HG03520 (cell line): ENCODE results near the gene RAC3.

ENCODE experiments used
- ATAC-seq: cut with Tn5 transposase; IDR thresholded peaks from one replicate; pipeline ENCODE4 v1.9.1; 2021; ENCODE audit warnings: mild to moderate bottlenecking, moderate library complexity; ENCODE audit not compliant: unreplicated experiment

Gene RAC3

GRCh38 chr17:82011617-82012187 lies 19.8 kb upstream of the RAC3 start:
- no peak for ATAC-seq

DNA sequence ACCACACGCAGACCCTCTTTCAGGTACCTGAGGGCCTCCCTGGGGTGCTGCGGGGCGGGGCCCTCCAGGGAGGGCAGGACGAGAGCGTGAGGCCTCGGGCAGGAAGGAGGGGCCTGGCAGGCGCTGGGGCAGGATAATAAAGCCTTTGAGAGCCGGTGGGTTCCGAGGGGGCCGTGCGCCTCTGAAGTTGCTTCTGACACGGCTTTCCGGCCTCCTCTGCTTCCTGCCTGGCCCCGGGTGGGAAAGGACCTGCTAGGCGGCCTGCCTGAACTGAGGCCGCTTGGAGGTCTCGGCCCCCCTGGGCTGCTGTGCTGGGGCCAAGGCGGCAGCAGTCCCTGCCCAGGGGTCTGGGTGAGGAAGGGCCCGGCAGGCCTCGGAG lies 19.2 kb upstream of the RAC3 start:
- ATAC-seq: no peak

GRCh38 chr17:82012640-82013295 lies 18.7 kb upstream of the RAC3 start:
- ATAC-seq: no peak

- ATAC-seq: no peak
Observed at GRCh38 chr17:82013341-82013740, 18.1 kb upstream of the RAC3 start.

GRCh38 chr17:82013772-82014321 lies 17.6 kb upstream of the RAC3 start:
- no peak for ATAC-seq

DNA sequence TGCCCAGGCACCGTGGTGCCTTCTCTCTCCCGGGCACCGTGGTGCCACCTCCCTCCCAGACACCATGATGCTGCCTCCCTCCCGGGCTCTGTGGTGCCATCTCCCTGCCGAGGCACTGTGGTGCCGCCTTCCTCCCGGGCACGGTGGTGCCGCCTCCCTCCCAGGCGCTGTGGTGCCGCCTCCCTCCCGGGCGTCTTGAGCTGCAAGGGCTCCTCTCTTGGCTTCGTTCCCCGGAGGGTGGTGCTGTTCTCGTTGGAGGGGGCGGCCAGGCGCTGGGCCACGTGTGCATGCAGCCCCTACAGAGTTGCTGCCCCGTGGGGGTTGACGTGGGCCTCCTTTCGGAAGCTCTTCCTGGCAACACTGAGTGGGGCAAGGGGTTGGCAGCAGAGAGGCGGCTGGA lies 17.0 kb upstream of the RAC3 start:
- ATAC-seq: no peak

- ATAC-seq: no peak
Observed at GRCh38 chr17:82014971-82015310, 16.5 kb upstream of the RAC3 start.

- ATAC-seq: no peak
Observed at GRCh38 chr17:82015311-82015971, 16.0 kb upstream of the RAC3 start.

- no peak for ATAC-seq
Observed at GRCh38 chr17:82016061-82016874, 15.2 kb upstream of the RAC3 start.

DNA sequence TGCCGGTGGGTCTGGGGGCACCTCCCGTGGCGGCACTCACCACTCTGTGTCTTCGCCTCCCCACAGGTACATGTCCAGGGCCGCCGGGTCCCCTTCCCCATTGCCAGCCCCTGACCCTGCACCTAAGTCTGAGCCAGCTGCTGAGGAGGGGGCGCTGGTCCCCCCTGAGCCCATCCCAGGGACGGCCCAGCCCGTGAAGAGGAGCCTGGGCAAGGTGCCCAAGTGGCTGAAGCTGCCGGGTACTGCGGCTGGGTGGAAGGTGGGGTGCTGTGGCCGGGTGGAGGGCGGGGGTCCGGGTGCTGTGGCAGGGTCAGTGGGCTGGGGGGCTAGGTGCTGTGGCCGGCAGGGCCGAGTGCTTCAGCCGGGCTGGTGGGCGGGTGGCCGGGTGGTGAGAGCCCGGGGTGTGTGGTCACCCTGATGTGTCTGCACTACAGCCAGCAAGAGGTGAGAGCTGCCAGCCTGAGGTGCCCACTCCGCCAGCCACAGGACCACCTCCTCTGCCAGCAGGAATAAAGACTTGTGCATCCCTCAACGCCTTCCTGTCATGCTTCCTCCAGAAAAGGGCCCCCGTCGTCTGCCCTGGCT lies 14.5 kb upstream of the RAC3 start:
- ATAC-seq: no peak

- no peak for ATAC-seq
Observed at GRCh38 chr17:82017612-82018151, 13.8 kb upstream of the RAC3 start.

DNA sequence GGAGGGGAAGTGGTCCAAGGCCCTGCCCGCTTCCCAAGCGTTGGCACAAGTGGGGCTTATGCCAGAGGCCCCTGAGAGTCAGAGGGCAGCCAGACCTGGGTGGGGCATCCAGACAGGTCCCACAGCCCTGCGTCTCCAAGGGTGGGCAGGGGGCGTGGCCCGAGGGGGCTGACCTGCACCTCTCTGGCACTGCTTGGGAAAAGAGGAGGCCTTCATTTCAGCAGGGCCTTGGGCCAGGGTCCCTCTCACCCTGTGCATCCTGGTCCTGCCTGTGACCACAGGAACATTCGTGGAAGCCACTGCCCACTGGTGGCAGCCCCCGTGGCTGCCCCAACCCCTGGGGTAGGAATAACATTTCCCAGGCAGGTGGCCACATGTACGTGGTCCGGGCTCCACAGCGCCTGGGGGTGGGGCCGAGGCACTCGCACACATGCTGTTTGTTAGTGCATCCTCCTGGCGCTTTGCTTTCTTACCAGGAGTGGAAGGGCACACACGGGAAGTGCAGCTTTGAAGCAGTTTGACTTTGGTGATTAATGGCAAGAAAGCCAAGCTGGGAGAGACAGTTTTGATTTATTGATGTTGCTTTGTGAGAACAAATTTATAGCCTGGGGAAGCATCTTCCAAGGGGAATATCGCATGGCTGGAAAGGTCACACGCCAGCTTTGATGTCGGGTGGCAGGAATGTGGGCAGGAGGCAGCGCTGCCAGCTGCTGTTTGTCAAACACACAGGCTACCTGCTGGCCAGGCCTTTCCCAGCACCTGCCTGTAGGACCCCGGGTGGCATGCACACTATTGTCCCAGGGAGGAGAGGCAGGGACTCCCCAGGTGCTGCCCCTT lies 13.1 kb upstream of the RAC3 start:
- ATAC-seq: no peak

GRCh38 chr17:82018989-82019689 lies 12.3 kb upstream of the RAC3 start:
- no peak for ATAC-seq

DNA sequence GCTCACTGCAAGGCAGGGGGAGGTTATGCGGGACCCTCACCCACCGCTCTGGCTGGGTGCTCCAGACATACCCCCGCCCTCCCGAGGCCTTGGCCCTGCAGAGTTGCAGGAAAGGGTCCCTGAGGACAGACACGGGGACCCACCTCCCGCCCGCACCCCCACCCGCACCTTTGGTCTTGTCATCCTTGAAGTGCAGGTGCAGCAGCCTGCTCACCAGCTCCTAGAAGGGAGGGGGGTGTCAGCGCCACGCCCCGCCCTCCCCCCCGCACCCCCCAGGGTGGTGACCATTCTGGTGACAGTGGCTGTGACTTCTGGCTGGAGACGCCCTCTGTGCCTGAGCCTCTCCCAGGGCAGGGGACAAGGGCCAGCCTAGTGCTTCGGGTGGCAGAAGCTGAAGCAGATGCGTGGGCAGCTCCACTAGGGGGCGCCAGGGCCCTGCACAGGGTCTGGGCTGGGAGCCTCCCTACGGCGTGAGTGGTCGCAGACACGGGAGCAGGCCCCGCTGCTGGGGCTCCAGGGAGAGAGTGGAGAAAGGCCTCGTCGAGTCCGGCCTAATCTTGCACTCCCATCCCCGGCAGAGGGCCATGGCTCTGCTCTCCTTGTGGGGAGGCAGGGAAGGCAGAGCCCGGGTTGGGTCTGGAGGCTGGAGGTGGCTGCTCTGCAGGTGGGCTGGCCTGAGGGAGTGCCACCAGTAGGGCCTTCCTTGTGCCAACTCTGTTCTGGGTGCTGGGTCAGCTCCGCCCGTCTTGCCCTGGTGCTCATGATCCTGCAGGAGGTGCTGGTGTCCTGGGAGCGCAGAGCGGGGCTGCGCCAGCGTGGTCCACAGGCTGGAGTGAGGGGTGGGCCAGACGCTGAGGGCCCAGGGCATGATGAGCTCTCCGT lies 11.5 kb upstream of the RAC3 start:
- no peak for ATAC-seq

GRCh38 chr17:82020572-82021106 lies 10.8 kb upstream of the RAC3 start:
- ATAC-seq: no peak

GRCh38 chr17:82021107-82021899 lies 10.2 kb upstream of the RAC3 start:
- ATAC-seq: no peak

DNA sequence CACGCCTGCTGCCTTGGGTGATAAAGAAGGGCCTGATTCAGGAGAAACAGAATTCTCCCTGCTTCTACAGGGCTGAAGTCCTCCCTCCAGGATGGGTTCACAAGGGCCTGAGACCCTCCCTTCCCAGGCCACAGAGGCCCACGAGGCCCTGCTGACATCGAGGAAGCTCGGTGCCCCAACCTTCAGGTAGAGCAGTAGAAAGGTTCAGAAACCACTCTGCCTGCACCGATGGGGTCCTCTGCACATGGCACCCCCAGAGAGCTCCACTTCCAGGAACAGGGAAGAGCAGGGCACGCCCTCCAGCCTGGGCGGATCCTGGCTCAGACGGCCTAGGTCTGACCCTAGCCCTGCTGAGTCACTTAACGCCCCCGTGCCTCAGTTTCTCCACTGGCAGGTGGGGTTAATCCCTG lies 9.6 kb upstream of the RAC3 start:
- no peak for ATAC-seq
